Heart left ventricle (tissue), 16 donors: ENCODE measurements around the gene GUCD1. TPM values are rescaled to one million over a fixed set of nuclear protein-coding genes. Genes with fewer than 3 reads are reported as not detected.

Experiments
- ATAC-seq, 4 donors: fragments of 200-7000 bp; cut with Tn5 transposase; one replicate each; pipeline ENCODE4 v1.9.1; 2020 to 2022; ENCODE audit warnings: moderate library complexity in 4 of 4, mild to moderate bottlenecking in 3 of 4, moderate number of reproducible peaks in 1 of 4
- DNase-seq, 5 donors: peaks; one replicate each; pipeline ENCODE4 v3.0.0-alpha.2; 2020
- H3K27ac ChIP-seq, 12 donors: fragments of 200-600 bp; sonication (generic) in 4 of 12; one replicate each; pipeline versions ENCODE4 v1.5.0 to v1.8.0; 2016 to 2022; ENCODE audit warnings: mild to moderate bottlenecking in 2 of 12
- H3K27me3 ChIP-seq, 9 donors: fragments of 200-600 bp; sonication (generic) in 2 of 9; one replicate each; pipeline versions ENCODE4 v1.5.1 to v1.8.0; 2016 to 2022; ENCODE audit warnings: mild to moderate bottlenecking in 3 of 9
- H3K36me3 ChIP-seq, 9 donors: fragments of 200-600 bp; sonication (generic) in 2 of 9; one replicate each; pipeline versions ENCODE4 v1.5.0 to v1.8.0; 2018 to 2022; ENCODE audit warnings: mild to moderate bottlenecking in 2 of 9
- H3K4me1 ChIP-seq, 12 donors: fragments of 200-600 bp; sonication (generic) in 4 of 12; one replicate each; pipeline versions ENCODE4 v1.5.0 to v1.8.0; 2016 to 2022; ENCODE audit warnings: mild to moderate bottlenecking in 3 of 12
- H3K4me3 ChIP-seq, 12 donors: fragments of 200-600 bp; sonication (generic) in 4 of 12; one replicate each; pipeline versions ENCODE4 v1.5.0 to v1.8.0; 2017 to 2022; ENCODE audit warnings: mild to moderate bottlenecking in 9 of 12, moderate library complexity in 4 of 12
- H3K9me3 ChIP-seq, 12 donors: fragments of 200-600 bp; sonication (generic) in 4 of 12; one replicate each; pipeline versions ENCODE4 v1.5.0 to v1.8.0; 2016 to 2022; ENCODE audit warnings: mild to moderate bottlenecking in 1 of 12
- POLR2A ChIP-seq, 2 donors: fragments of 450-650 bp; IDR thresholded peaks; one replicate each; pipeline ENCODE4 v1.6.1; 2017; ENCODE audit warnings: antibody characterized with exemption in 2 of 2, mild to moderate bottlenecking in 2 of 2, moderate library complexity in 2 of 2
- WGBS, 4 donors: extraction: QIAGEN DNeasy Blood & Tissue Kit in 2 of 4; methylation state at CpG; one replicate each; pipeline versions ENCODE4 v1.1.5 to v1.1.7; 2013 to 2018; 5-methylcytosine and 5-hydroxymethylcytosine counted together
- intact Hi-C, 10 donors: fragments of 100-400 bp; cut with DNase I; formaldehyde crosslinking; loops; one replicate each; pipeline versions ENCODE4 v1.11.1 to v1.14.2; 2022
- polyA plus RNA-seq, 2 donors: library from polyadenylated mRNA; stranded (reverse); fragments of 200-250 nt; gene quantifications; one replicate each; pipeline ENCODE4 v1.2.3, GENCODE V29; 2013
- total RNA-seq, 9 donors: library from RNA; depleted of rRNA in 2 of 9; stranded (reverse); fragments of >200 nt in 2 of 9; fragmentation: NEBNext Ultra II Directional in 3 of 9; extraction: Animal tissue kit (Norgen Biotek cat#: 25700) in 3 of 9; gene quantifications; one replicate each; pipeline versions ENCODE4 v1.1.0 to v1.2.4, GENCODE V29; 2016 to 2023
- TF ChIP-seq, protein P1 (sequence below), 12 donors: fragments of 200-600 bp; sonication (generic) in 4 of 12; IDR thresholded peaks; one replicate each; pipeline versions ENCODE4 v1.5.0 to v1.8.0; 2018 to 2022; ENCODE audit warnings: antibody characterized with exemption in 12 of 12, mild to moderate bottlenecking in 5 of 12
- donor health status: ischemic (EF 13 %, LVEDD 7.1; RV severe dilation, severe dysfunction).
- donor health status: healthy with polysubstance abuse.
- donor health status: DM: no; HTN: yes; CAD: no.
- donor health status: DM: no; HTN: no; CAD: no.
- donor health status: ischemic (EF 25% LVEDD 6.9; RV normal size, moderate dysfunction).
- donor health status: ischemic (EF 25% LVEDD 5.7; RV mildly dilated, moderate dysfunction).
- donor health status: healthy.
- donor health status: DM: yes; HTN: yes; CAD: no.
- donor health status: ischemic (EF 35%, LVEDD 5.7; RV mildly dilated, moderate dysfunction).
- donor health status: nonischemic (EF 11% LVEDD 7.7; RV severe dilation, severe dysfunction).
- donor health status: DM: yes; HTN: yes; CAD: no.
- donor health status: PGD.
- donor health status: ischemic (EF 29% LVEDD 5.4; RV normal size, mild dysfunction).
- donor health status: nonischemic (EF 23%, LVEDD 6.1; RV moderate dilation, normal function).

The GUCD1 gene
- total and polyA plus RNA-seq, 11 donors: 147 to 487 (median 186) TPM

- WGBS, 4 donors: 40 to 57% (median 52%) methylated on average over 2 to 9 of the region's 9 CpGs
- TF ChIP-seq POLR2A (IDR thresholded peaks at IDR 0.05): no peak
- TF ChIP-seq, protein P1, sequence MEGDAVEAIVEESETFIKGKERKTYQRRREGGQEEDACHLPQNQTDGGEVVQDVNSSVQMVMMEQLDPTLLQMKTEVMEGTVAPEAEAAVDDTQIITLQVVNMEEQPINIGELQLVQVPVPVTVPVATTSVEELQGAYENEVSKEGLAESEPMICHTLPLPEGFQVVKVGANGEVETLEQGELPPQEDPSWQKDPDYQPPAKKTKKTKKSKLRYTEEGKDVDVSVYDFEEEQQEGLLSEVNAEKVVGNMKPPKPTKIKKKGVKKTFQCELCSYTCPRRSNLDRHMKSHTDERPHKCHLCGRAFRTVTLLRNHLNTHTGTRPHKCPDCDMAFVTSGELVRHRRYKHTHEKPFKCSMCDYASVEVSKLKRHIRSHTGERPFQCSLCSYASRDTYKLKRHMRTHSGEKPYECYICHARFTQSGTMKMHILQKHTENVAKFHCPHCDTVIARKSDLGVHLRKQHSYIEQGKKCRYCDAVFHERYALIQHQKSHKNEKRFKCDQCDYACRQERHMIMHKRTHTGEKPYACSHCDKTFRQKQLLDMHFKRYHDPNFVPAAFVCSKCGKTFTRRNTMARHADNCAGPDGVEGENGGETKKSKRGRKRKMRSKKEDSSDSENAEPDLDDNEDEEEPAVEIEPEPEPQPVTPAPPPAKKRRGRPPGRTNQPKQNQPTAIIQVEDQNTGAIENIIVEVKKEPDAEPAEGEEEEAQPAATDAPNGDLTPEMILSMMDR (IDR thresholded peaks at IDR 0.05): peak in 1 of 12 donors; percentile 38
- Histone ChIP-seq H3K27me3 (no peaks in the 10 kb centered on the region), H3K9me3 (no peaks in the 10 kb centered on the region), H3K4me1 (peaks cover 4 to 57% (median 28%) of the 10 kb centered on the region in 12 donors), H3K27ac (peak overlapping the region in 6 of 12 donors; percentile 1 to 60 (median 20)), H3K4me3 (no peak overlapping the region), H3K36me3 (peaks cover 5 to 91% (median 74%) of the 10 kb centered on the region in 9 donors)
- intact Hi-C loops: no loop called here
- DNase-seq (peak; percentile 60 to 79 (median 74)), ATAC-seq (peak; percentile 59 to 79 (median 69))
Observed at GRCh38 chr22:24542641-24543040, 12.3 kb downstream of the GUCD1 start.

- peak overlapping the region in 3 of 12 donors; percentile 1 to 9 (median 6) for H3K27ac ChIP-seq
- peaks cover 4 to 57% (median 28%) of the 10 kb centered on the region in 12 donors for H3K4me1 ChIP-seq
- WGBS, 4 donors: 65 to 81% (median 78%) methylated on average over 3 to 6 of the region's 6 CpGs
- no peaks in the 10 kb centered on the region for H3K27me3 ChIP-seq
- intact Hi-C loops: no loop called here
- no peaks in the 10 kb centered on the region for H3K9me3 ChIP-seq
- TF ChIP-seq, protein P1 (IDR thresholded peaks at IDR 0.05): no peak
- no peak for TF ChIP-seq POLR2A (IDR thresholded peaks at IDR 0.05)
- peaks cover 3 to 90% (median 66%) of the 10 kb centered on the region in 9 donors for H3K36me3 ChIP-seq
- no peak overlapping the region for H3K4me3 ChIP-seq
- DNase-seq (no peak), ATAC-seq (no peak)
Observed at GRCh38 chr22:24541681-24542515, 13.0 kb downstream of the GUCD1 start.

GRCh38 chr22:24540470-24540869 is 14.5 kb downstream of the GUCD1 start:
- H3K4me1 ChIP-seq: peaks cover 4 to 57% (median 26%) of the 10 kb centered on the region in 12 donors
- H3K36me3 ChIP-seq: peaks cover 0 to 81% (median 59%) of the 10 kb centered on the region in 9 donors
- H3K27me3 ChIP-seq: no peaks in the 10 kb centered on the region
- no peak overlapping the region for H3K27ac ChIP-seq
- no peak for ATAC-seq
- WGBS, 4 donors: 56 to 82% (median 78%) methylated on average over 2 of the region's 2 CpGs
- H3K4me3 ChIP-seq: no peak overlapping the region
- intact Hi-C loops: no loop called here
- no peak for DNase-seq
- TF ChIP-seq, protein P1 (IDR thresholded peaks at IDR 0.05): no peak
- TF ChIP-seq POLR2A (IDR thresholded peaks at IDR 0.05): no peak
- no peaks in the 10 kb centered on the region for H3K9me3 ChIP-seq

- H3K4me3 ChIP-seq: no peak overlapping the region
- H3K27ac ChIP-seq: no peak overlapping the region
- TF ChIP-seq, protein P1 (IDR thresholded peaks at IDR 0.05): no peak
- no peak for TF ChIP-seq POLR2A (IDR thresholded peaks at IDR 0.05)
- intact Hi-C loops: no loop called here
- ATAC-seq (peak in 1 of 4 donors; percentile 20), DNase-seq (no peak)
- peaks cover 0 to 15% (median 0%) of the 10 kb centered on the region in 12 donors for H3K4me1 ChIP-seq
- WGBS, 4 donors: 74 to 88% (median 78%) methylated on average over 3 of the region's 3 CpGs
- H3K27me3 ChIP-seq: no peaks in the 10 kb centered on the region
- no peaks in the 10 kb centered on the region for H3K9me3 ChIP-seq
- peaks cover 0 to 39% (median 23%) of the 10 kb centered on the region in 9 donors for H3K36me3 ChIP-seq
Observed at GRCh38 chr22:24536089-24536488, 18.8 kb downstream of the GUCD1 start.
